ENCODE results near the gene ELK4.

DNA sequence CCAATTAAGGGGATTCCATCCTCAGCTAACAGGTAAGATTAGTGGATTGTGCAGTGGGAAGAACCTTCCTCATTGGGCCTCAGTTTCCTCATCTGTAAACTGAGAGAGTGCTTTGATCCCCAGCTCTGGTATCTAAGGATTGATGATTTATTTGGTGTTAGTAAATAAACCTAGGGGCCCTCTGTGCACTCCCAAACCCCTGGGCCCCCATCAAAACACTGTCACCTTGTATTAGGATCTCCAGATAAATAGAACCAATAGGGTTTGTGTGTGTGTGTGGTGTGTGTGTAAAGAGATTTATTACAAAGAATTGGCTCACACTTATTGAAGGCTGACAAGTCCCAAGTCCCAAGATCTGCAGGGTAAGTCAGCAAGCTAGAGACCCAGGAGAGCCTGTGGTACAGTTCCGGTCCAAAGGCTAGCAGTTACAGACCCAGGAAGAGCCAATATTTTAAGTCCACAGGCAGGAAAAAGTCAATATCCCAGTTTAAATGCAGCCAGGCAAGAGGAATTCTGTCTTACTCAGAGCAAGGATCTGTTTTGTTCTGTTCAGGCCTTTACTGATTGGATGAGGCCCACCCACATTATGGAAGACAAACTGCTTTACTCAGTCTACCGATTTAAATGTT, 11.0 kb upstream of the ELK4 start:
- TF ChIP-seq, protein P1, sequence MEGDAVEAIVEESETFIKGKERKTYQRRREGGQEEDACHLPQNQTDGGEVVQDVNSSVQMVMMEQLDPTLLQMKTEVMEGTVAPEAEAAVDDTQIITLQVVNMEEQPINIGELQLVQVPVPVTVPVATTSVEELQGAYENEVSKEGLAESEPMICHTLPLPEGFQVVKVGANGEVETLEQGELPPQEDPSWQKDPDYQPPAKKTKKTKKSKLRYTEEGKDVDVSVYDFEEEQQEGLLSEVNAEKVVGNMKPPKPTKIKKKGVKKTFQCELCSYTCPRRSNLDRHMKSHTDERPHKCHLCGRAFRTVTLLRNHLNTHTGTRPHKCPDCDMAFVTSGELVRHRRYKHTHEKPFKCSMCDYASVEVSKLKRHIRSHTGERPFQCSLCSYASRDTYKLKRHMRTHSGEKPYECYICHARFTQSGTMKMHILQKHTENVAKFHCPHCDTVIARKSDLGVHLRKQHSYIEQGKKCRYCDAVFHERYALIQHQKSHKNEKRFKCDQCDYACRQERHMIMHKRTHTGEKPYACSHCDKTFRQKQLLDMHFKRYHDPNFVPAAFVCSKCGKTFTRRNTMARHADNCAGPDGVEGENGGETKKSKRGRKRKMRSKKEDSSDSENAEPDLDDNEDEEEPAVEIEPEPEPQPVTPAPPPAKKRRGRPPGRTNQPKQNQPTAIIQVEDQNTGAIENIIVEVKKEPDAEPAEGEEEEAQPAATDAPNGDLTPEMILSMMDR (IDR thresholded peaks at IDR 0.05; ENCODE audit: extremely low read depth in 1 of 2, insufficient read depth in 1 of 2, low read depth in 1 of 2, low read length in 2 of 2) = no peak
- TF ChIP-seq POLR2AphosphoS5 (IDR thresholded peaks at IDR 0.05; ENCODE audit: insufficient read depth, low read depth, low read length) (no peak), EZH2 (IDR thresholded peaks at IDR 0.05; ENCODE audit: borderline replicate concordance, low read depth, low read length, severe bottlenecking) (no peak), POLR2A (IDR thresholded peaks at IDR 0.05; ENCODE audit: low read depth, low read length) (no peak), GATA2 (IDR thresholded peaks at IDR 0.05; ENCODE audit: insufficient read depth, insufficient read length, low read depth, low read length) (no peak), MYC (IDR thresholded peaks at IDR 0.05; ENCODE audit: low read depth, low read length) (no peak)
